ENCODE results near the gene CORT.

- TF ChIP-seq EZH2 (IDR thresholded peaks at IDR 0.05; ENCODE audit: borderline replicate concordance, insufficient read depth, low read depth, low read length, poor library complexity, severe bottlenecking) (no peak), CTCF (IDR thresholded peaks at IDR 0.05) (no peak)
These were observed 47.0 kb upstream of the CORT start for GRCh38 chr1:10402729-10403274.

Data from B cell (primary cell).